GM18505 (cell line): ENCODE measurements around the gene FRYL.
"Not testable (repeated sequence)": the region's sequence is repeated elsewhere in the genome, so short reads cannot be mapped to it uniquely, and the experiment has no call there.

Experiments used
- ATAC-seq: cut with Tn5 transposase; IDR thresholded peaks from one replicate; pipeline ENCODE4 v1.9.1; 2021; ENCODE audit not compliant: unreplicated experiment
- POLR2A ChIP-seq: IDR thresholded peaks from 4 replicates; pipeline ENCODE4 v1.6.1; 2011; ENCODE audit warnings: borderline replicate concordance; ENCODE audit not compliant: insufficient read depth, insufficient read length; ENCODE audit errors: extremely low read depth

The FRYL gene

DNA sequence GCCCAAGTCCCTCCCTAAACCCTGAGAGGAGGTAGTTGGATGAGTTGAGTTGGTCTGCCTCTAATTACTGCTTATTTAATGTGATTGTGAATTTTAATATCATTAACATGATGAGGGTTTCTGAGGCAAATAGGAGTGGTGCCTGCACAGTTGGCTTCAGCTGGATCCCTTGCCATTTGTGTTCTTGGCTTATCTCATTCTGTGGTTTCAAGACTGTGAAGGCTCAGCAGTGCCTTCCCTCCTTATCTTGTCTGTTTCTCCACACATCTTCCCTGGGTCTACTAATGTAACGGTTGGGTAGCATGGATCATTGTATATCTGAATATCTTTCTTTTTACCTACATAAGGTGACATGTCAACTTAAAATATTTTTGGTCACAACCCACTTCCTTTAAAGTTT lies 298.5 kb downstream of the FRYL start:
- no peak for ATAC-seq
- no peak for TF ChIP-seq POLR2A

DNA sequence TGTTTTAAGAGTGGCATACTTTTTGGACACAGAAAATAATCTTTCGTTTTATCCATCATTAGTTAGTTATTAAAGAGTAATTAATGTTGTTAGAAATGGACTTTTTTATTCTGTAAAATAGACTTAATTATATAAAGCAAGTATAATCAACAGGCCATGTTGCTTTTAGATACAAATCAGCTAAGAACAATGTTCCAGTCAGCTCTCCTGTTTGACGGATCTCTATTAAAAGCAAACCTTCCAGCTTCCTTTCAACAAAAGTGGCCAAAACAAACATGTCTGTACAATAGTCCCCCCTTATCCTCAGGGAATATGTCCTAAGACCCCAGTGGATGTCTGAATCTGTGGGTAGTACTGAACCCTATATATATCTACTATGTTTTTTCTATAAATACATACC lies 301.8 kb downstream of the FRYL start:
- no peak for TF ChIP-seq POLR2A
- ATAC-seq: no peak

DNA sequence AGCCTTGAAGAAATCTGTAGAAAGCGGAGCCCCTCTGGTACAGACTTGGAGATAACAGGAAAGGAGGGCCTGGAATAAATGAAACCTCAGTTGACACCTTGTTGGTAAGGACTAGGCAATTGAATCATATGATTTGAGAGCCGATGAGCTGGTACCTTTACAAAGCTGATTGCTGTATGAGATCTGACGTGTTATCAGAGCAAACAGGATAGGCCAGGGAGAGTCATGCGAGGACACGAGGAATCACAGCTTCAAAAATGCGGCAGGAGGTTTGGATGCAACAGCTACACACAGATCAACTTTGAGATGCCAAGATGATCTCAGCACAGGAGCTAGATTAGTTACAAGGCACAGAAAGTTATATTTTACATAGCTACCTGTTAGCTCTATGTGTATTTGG lies 304.3 kb downstream of the FRYL start:
- TF ChIP-seq POLR2A: no peak

DNA sequence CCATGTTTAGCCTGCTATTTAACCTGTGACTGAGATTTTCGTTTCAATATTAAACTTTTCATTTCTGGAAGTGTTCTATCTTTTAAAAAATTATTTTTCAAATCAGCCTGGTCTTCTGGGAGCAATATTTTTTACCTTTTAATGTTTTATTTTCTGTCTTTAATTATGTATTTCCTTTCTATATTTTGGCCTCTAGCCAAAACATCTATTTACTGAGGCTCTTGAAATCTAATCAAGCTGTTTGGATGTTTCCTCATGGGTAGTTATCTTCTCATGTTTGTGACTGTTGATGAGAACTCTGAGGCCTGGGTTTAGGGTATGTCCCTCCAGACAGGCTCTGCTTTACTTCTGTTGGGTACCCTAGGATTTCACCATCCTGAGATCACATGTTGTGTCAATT lies 307.3 kb downstream of the FRYL start:
- ATAC-seq: no peak
- TF ChIP-seq POLR2A: no peak

More for the DNA sequence above, 304.3 kb downstream of the FRYL start:
- ATAC-seq: no peak

DNA sequence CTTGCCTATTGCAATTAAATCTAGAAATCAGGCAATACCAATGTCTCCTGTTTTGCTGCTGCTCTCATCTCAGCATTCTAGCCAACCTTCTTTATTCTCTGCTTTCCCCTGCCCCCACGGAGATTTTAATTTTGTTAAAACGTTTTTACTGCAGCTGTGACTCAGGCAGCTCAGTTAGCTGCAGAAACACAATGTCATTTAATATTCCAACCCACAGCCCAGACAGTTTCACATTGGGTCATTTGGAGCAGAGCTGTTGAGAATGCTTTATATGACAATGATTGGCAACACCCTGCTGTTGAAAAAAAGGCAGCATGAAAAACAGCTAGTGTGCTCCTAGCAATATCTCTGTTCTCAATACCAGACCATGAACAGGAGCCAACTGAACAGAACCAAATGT lies 309.5 kb downstream of the FRYL start:
- no peak for ATAC-seq
- no peak for TF ChIP-seq POLR2A

DNA sequence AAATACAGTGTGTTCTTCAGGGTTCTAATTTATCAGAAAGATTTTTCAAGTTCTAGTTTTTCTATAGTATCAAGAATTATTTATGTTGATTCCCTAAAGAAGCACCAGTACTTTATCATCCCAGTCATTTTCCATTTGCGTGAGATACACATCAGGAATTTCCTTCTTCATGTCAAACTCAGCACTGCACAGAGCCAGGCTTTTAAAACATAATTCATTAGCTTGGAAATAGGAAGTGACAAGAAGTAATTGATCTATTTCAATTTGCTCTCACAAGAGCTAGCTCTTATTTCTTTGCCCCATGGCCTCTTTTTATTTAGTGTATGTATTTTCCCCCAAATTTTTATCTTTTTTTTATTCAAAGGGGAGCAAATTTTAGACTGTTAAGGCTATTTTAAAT lies 309.9 kb downstream of the FRYL start:
- no peak for TF ChIP-seq POLR2A
- no peak for ATAC-seq

DNA sequence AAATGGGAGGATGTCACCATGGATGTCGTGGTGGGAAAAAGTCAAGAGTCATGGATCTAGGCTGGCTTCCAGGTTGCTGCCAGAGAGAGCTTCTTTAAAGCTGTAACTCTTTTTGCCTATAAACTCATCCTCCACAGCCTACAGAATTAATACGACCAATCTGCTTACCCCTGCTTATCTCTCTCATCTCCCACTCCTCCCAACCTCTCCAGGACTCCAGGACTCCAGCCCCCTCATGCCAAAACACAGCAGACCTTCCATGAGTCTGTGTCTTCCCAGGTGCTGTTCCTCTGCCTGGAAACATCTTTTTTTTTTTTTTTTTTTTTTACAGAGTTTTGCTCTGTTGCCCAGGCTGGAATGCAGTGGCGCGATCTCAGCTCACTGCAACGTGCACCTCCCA lies 312.2 kb downstream of the FRYL start:
- TF ChIP-seq POLR2A: no peak
- ATAC-seq: no peak

DNA sequence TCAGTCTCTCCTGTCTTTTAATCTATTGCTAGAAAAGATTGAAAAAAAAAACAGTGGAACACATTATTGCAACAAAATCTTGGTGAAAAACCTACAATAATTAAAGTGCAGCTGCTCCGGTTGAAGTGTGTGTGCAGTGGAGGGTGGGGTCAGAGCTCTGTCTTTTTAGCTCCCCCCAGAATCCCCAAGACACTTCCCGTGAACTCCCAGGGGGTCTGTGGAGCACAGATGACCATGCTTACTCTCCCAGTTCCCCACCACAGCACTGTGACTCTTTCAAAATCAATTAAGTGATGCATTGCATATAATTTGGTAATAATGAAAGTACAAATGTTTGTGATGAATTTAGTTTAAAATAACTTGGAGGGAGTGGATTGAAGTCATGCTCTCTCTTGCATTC lies 312.6 kb downstream of the FRYL start:
- no peak for TF ChIP-seq POLR2A
- no peak for ATAC-seq

DNA sequence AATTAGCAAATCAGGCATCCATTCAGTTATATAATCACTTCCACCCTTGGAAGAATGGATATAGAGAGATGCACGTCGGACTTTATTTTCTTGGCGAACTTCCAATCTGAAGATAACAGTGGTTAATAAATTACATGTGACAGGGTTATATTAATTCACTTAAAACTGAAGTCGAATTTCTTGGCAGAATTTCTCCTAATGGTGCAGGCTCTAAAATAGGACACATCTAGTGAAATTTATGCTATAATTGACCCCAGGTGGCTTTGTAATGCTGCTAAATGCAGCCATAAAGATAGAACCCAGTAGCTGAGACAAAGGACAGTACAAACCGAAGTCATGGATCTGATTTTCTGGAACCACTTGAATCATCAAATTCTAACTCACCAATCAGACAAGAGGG lies 317.7 kb downstream of the FRYL start:
- ATAC-seq: no peak
- no peak for TF ChIP-seq POLR2A

DNA sequence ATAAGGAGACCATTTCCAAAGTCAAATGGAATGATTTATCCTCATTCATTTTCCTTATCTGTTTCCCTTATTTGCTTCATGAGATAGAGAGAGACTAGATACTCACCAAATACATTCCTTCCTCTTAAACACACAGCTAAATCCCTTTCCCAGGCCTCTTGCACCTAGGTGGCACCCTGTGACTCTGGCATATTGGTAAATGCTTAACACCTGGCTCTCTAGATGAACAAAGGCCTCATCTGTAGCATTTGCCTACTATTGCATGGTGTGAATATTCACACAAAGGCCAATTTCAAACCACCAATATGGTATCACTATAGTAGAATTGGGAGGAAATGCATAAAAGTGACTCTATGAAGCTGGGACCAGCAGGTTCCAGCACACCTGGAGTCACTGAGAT lies 319.1 kb downstream of the FRYL start:
- TF ChIP-seq POLR2A: no peak
- no peak for ATAC-seq

DNA sequence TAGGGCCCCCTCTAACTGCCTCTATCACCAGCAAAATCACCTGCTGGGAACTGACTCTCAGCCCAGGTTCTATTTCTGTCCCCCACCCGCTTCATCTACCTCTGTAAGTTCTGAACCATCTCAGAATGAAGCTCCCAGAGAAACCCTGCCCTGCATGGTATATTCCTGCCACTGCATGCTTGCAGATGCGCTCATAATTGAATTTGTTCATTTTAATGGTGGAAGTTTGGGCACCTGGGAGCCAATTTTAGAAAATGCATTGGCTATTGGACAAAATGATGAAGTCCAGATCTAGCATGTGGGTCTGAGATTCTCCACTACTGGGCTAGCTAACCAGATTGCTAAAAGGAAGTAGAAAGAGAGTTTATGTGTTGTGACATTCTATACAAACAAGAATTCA lies 325.5 kb downstream of the FRYL start:
- ATAC-seq: no peak
- TF ChIP-seq POLR2A: no peak

DNA sequence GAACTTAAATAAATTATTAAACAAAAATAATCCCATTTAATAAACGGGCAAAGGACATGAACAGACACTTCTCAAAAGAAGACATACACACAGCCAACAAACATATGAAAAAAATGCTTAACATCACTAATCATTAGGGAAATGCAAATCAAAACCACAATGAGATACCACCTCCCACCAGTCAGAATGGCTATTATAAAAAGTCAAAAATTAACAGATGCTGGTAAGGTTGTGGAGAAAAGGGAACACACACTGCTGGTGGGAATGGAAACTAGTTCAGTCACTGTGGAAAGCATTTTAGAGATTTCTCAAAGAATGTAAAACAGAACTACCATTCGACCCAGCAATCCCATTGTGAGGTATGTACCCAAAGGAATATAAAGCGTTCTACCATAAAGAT lies 328.4 kb downstream of the FRYL start:
- ATAC-seq: not testable (repeated sequence)

DNA sequence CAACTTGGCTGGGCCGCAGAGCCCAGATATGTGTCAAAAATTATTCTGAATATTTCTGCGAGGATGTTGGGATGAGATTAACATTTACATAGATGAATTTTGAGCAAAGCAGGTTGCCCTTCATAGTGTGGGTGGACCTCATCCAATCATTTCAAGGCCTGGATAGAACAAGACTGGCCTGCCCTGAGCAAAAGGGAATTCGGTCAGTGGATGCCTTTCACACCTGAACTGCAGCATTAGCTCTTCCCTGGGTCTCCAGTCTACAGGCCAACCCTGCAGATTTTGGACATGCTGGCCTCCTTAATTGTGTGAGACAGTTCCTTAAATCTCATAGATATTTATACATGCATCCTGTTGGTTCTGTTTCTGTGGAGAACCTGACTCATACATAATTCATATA lies 329.3 kb downstream of the FRYL start:
- no peak for TF ChIP-seq POLR2A
- ATAC-seq: no peak

DNA sequence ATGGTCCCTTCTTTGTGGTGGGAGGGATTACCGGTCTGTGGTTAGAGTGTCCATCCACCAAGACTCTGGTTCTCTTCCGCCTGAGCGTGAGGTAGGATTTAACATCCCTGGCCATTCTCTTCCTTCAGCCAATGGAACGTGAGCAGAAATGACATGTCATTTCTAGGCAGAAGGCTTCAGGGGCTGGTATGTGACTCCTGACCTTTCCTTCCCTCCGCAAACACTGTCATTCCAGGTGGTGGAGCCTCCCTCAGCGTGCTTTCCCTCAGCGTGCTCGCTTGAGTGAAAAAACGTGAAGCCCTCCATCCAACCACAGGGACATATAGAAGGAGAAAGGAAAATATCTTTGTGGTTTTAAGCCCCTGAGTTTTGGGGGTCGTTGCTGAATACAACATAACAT lies 330.9 kb downstream of the FRYL start:
- ATAC-seq: no peak
- no peak for TF ChIP-seq POLR2A
